ENCODE data around the gene UNC5A.

Gene UNC5A

DNA sequence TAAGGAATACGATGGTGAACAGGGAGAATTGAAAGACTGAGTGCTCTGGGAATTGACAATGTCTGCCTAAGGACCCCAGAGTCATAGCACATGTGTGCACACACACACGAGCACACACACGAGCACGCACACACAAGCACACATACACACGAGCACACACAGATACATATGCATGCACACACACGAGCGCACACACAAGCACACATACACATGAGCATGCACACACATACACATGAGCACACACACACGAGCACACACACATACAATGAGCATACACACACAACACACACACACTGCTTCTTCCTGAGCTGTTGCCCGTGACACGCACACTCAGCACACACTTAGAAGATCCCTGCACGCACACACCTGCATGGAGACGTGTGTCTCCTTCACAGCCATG lies 10.9 kb upstream of the UNC5A start:
- no peak overlapping the region for H3K4me3 ChIP-seq (ENCODE audit: low read depth, low read length)

DNA sequence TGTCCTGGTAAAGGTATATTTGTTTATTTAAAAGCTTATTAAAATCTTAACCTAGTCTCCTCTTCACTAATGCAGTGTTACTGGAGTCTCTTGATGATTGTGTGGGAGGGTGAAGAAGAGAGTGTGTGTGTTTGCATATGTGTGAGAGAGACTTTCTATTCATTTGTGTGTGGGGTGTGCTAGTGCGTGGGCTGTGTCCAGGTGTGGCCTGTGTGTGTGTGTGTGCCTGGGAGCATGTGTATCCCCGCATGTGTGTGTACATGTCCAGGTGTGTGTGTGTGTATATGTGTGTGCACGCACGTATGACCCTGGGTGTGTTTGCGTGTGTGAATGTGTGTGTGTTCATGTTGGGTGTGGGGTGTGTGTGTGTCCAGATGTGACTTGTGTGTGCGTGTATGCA lies 10.3 kb upstream of the UNC5A start:
- H3K4me3 ChIP-seq (ENCODE audit: low read depth, low read length): no peak overlapping the region

DNA sequence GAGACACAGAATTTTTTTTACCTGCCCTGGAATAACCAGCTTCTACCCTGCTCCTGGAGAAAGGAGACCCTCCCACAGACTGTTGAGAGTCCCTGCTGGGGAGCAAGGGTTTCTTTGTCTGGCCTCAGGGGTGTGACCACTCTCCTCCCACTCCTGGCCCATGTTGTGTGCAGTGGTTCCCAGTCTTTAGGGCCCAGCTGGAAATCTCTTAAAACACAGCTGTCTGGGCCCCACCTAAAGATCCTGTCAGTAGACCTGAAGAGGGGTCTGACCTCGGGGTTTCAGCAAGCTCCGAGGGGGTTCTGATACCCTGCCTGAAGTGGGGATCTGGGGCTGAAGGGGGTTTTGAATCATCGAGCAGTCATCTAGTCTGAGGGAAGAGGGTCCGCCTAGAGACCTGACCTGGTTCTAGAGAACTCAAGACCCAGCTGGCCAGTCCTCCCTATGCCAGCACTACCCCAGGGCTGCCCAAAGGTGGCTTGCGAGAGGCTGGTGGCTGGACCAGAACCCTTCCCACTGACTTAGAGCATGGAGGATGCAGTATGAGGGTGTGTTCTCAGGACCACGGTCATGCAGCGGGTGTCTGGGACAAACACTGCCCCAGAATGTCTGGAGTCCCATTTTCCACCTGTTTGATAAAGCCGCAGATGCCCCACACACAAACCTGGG lies 8.1 kb upstream of the UNC5A start:
- H3K4me3 ChIP-seq (ENCODE audit: low read depth, low read length): no peak overlapping the region

DNA sequence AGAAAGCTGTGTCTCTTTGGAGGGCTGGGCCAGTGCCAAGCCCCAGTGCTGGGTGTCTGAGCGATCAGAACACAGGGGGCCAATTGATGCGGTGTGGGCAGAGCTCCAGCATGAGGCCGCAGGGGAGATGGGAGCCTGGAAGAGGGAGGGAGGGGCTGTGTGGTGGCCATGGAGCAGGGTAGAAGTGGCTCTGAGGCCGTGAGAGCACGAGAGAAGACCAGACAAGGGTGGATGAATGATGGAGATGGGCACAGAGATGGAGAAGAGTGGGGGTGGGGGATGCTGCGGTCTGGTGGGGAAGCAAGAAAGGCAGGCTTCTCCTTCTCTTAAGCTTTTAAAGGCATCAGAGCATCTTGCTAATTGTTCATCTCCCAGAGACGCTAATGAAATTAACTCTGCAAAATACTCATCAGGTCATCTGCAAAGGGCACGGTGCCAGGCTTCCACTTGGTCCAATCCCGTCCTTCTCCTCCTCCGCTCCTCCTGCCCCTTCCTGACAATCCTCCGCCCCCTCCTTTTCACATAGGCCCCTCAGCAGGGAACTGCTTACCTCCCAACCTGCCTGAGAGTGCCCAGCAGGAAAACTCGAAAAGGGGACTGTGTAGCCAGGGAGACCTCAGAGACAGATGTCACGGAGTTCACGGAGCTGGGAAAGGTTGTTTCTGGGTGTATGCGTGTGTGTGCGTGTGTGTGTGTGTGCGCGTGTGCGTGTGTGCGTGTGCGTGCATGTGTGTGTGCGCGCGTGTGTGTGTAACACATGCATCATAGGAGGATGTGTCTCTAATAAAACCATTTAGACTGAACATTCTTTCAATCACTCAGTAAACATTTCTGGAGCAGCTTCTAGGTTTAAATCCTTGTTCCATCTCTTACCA lies 7.1 kb upstream of the UNC5A start:
- no peak overlapping the region for H3K4me3 ChIP-seq (ENCODE audit: low read depth, low read length)

DNA sequence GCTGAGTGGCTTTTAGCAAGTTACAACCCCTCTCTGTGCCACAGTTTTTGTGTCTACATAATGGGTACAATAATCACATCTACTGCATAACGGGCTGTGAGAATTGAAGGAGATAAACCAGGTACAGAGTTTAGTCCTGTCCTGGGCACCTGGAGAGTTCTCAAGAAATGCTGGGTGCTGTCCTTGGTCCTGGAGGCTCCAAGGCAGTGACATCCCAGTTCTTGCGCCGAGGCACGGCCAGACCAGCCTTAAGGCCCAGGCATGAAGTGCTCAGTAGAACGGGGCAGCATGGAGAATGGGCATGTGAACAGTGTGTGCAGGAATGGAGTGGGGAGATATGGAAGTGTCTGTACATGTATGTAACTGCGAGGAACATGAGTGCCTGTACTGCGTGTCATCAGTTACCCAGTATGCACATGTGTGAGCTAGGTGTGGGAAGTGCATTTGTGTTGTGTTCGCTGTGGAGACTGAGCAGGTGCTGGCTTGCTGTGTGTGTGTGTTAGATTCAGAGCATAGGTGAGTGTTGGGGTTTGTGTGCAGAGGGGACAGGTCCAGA lies 6.3 kb upstream of the UNC5A start:
- H3K4me3 ChIP-seq (ENCODE audit: low read depth, low read length): no peak overlapping the region

DNA sequence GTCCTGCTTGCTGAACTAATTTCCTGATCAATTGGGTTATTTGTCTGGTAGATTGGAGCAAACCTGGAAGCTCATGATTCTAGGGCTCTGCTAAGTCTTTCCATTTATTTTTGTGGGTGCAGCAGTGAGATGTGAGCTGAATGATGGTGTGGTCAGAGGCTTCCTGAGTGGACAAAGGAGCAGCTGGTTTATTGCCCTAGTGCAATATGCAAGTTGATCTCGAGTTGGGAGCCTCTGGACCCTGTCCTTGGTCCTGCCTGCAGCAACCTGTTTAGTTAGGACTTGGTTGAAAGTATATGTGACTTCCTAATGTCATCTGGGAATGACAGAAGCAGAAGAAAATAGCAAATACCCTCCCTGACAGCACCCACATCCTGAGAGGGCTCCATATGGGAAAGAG lies 4.2 kb upstream of the UNC5A start:
- no peak overlapping the region for H3K4me3 ChIP-seq (ENCODE audit: low read depth, low read length)

DNA sequence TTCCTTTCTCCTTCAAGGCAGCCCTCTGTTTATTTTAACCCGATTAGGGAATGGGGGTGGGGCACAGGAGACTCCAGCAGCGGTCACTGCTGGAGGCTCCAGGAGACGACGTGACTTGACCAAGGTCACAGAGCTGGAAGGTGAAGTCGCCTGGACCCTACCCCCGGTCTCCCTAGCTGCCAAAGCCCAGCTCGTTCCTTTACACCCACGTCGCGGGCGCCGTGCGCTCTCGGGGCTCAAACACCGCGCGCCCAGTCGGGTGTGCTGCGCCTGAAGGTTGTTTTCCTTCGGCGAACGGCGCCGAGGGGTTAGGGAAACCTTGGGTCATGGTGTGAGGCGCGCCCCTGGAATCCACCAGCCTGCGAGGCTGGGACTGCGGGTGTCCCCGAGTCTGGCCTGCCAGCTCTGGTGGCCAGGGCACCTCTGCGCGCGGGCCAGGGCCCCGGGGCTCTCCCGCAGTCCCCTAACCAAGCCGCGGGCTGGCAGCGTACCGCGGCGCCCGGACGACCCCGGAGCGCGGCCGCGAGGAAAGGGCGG lies 747 bp upstream of the UNC5A start:
- H3K4me3 ChIP-seq (ENCODE audit: low read depth, low read length): peak overlapping the region; percentile 37

DNA sequence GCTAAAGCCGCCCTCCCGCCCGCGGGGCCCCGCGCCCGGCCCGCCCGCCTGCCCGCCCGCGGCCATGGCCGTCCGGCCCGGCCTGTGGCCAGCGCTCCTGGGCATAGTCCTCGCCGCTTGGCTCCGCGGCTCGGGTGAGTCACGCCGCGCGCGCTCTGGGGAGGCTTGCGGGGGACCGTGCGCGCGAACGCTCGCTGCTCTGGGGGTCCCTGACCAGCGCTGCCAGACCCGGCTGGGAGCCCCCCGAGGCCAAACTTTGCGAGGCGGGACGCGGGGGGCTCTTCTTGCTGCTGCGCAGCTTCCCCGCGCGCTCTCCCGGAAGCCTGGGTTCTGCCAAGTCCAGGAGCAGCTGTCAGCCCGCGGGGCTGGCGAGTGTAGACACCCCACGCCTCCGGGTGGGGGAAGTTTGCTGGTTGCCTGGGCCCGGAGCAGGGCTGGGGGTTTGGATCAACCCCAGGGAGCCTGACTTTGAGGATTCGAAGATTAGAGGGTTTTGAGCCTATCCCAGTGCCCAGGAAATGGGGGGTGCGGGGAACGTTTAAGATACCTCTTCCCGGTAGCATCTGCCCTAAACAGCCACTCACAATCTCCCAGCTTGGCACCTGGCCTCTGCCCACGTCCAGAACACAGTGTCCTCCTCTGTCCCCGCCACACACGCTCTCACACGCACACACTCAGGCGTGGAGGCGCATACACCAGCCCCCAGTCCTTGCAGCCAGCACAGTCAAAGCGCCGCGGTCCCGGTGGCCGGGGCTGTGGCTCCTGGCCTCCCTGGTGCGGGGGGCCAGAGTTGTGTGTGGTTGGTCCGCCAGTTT lies 535 bp downstream of the UNC5A start:
- peak overlapping the region; percentile 25 for H3K4me3 ChIP-seq (ENCODE audit: low read depth, low read length)

DNA sequence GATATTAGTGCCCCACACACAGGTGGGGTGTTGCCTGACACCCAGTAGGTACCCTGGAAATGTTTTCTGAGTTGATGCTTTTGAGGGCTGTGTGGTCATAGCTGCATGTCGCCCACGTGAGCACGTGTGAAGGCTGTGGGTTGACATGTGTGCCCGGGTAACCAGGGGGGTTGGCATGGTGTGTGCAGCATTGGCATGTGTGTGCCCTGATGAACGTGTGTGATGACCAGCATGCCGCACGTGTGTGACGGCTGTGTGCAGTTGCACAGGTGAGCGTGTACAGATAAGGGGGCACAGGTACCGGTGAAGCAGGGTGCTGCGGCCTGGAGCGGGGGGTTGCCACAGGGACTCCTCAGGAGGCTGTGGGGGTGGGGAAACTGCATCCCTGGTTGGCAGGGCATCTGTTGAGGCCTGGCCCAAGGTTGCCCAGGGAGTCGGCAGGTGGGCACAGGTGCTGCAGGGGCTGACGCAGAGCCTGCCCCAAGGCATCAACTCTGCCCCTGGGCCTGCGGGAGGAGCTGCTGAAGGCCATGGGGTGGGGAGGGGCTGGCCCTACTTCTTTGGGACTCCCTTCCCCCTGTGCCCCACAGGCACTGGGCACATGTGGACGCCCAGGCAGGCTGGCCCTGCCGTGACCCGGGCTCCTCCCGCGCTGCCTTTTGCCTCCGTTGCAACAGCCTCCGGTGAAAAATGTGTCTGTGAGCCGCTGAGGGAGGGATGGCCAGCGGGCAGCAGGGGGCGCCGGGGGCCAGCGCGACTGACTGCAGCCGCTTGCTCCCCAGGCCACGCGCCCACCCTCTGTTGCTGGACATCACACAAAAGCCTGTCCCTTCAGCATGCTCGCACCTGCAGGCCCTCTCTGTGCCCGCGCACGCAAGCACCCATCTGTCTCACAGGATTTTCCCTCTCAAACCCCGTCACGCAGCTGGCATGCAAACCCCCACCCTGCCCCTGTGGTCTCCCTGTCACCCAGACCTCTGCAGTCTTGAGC lies 2.2 kb downstream of the UNC5A start:
- H3K4me3 ChIP-seq (ENCODE audit: low read depth, low read length): no peak overlapping the region

DNA sequence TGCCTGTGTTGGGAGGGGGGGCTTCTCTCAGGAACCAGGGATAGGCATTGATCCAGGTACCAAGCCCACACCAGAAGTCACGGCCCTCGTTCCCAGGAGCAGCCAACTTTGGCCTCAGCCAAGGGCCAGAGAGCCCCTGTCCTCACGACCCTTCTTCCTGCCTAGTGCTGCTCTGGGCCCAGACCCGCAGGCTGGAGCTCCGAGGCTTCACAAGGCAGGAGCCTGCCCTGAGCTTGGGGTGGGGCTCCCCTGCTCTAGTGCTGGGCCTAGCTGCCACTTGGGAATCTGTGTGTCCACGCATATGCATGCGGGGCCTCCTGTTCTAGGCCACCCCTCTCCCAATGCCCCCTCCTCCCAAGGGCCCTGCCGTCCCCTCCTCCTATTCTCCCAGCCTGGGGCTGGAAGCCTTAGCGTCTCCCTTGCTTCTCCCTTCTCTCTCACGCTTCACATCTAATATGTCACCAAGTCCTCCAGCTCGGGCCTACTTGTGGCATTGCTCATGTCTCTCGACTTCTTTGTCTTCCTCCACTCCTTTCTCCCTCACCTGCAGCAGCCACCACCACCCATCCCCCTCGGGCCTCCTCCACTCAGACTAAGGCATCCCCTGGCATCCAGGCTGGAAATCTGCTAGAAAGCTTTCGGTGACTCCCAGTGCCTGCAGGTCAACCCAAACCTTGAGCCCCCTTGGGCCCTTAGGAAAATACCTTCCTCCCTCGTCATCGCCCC lies 3.4 kb downstream of the UNC5A start:
- H3K4me3 ChIP-seq (ENCODE audit: low read depth, low read length): no peak overlapping the region

DNA sequence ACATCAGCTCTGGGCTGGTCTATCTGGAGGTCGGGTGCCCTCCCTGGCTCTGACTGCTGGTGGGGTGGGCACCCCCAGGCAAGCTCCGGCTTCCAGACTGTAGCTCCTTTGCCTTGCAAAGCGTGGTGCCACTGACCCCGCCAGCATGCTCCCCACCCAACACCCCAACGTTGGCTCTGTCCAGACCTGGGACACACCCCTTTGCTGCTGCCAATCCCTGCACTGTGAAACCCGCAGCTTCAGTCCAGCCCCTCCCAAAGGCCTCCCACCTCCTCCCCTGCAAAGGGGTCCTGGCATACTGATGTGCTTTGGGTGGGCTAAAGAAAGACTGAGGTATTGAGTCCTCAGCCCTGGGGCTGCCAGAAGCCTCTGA lies 3.9 kb downstream of the UNC5A start:
- no peak overlapping the region for H3K4me3 ChIP-seq (ENCODE audit: low read depth, low read length)

DNA sequence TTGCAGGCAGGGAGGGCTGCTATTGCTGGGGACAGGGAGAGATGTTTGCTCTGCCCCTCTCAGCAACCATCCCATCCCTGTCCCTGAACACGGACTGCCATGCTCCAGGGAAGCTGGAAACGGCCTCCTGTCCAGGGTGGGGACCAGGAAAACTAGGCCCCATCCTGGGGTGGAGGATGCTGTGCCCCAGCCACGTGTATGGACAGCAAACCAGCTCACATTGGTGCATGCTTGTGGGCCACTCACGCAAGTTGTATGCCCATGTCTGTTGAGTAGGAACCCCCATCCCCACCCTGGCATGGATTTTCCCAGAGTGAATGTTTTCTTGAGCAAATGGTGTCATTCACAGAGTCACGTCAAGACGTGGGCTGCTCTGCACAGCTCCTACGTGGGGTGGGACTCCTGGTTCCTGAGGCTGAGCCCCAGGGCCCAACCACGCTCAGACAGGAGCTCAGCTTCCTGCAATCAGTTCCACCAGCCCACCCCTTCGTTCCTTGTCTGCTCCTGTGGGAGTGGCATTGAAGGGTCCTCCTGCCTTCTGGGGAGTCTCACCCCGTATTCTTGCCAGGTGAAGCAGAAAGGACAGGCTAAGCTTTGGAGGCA lies 4.6 kb downstream of the UNC5A start:
- no peak overlapping the region for H3K4me3 ChIP-seq (ENCODE audit: low read depth, low read length)

DNA sequence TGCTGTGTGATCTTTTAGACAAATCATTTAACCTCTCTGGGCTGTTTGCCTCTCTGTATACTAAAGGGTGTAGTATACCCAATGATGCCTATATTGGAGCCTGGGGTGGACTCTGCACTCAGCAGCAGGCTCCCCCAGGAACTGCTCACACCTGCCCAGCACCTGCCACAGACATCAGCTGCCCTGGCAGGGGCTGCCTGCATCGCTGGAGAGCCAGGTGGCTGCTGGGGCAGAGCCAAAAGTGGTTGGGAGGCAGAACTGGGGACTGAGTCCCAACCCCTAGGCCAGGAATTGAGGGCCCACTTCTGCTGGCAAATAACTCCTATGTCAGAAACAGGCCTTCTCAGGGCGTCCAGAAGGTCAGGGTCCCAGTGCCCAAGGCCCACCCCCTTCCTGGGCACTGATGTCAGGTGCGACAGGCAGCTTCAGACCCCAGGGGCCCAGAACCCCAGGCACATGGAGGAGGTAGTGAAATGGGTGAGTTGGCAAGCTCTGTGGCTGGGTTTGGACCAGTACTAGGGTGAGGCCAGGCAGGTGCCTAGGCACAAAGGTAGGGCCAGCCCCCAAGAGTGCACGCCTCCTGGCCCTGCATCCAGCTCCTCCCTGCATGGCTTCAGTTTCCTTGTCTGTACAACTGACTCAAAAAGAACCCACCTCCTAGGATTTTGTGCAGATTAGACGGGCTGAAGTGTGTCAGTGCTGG lies 5.8 kb downstream of the UNC5A start:
- H3K4me3 ChIP-seq (ENCODE audit: low read depth, low read length): no peak overlapping the region

DNA sequence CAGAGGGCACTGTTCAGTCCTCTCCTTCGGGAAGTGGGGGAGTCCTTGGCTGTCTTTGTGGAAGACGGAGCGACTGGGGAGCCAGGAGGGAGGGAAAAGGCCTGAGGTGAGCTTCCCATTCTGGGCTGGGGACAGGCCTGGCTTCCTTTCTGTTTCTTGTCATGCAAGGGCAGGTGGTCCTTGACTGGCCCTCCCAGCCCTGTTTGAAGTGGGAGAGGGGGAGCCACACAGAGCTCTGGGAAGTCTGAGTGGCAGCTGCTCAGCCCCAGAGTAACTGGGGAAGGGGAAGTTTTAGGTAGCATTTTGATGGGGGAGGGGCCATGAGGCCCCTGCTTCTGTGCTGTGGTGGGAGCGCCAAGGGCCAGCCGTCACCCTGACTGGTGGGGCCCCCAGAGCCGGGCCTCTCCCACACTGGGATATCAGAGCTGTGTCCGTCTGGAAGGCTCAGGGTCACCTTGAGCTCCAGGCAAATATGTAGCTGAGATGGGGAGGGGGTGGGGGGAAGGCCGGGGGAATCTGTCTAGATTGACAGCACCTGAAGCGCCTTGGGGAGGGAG lies 6.5 kb downstream of the UNC5A start:
- H3K4me3 ChIP-seq (ENCODE audit: low read depth, low read length): peak overlapping the region; percentile 24

DNA sequence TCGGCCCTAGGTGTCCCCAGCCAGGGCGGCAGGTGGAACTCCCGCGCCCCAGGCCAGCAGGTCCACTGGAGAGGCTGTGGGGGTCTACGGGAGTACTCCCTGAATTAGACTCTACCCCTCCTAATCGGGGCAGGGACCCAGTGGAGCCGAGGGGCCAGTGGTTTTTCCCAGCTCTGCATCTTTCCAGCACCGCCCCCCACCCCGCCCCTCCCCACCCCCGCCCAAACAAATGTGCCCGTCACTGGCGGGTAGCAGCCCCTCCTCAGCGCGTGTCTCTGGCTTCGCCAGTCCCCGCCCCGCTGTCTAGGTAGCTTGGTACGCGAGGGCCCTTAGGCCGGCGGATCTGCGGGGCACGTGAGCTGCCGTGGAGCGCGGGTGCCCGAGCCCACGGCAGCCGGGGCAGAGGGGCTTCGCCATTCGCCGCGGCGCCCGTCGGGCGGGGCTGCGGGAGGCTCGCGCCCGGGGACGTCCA lies 7.0 kb downstream of the UNC5A start:
- H3K4me3 ChIP-seq (ENCODE audit: low read depth, low read length): peak overlapping the region; percentile 24

DNA sequence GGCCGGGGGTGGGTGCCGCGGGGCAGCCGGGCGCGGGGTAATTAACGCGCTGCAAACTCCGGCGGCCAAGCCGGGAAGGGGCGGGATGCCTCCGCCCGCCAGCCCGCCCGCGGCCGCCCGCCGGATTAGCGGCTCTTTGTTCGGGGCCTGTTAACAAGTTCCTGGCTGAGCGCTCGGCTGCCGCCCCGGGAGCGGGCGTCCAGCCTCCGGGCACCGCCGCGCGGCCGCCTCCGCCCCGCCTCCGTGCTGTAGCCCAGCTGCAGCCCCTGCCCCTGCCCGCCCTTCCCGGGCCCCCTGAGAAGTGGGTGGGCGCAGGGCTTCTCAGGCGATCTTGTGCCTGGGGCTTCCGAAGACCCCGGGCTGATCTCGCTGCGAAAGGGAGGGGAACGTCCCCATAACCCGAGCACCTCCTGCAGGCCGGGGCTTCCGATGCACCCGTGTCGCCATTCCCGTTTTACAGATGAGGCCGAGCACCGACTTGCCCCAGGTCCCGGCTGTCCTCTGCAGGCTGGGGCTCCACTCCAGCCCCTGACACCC lies 7.5 kb downstream of the UNC5A start:
- peak overlapping the region; percentile 18 for H3K4me3 ChIP-seq (ENCODE audit: low read depth, low read length)

DNA sequence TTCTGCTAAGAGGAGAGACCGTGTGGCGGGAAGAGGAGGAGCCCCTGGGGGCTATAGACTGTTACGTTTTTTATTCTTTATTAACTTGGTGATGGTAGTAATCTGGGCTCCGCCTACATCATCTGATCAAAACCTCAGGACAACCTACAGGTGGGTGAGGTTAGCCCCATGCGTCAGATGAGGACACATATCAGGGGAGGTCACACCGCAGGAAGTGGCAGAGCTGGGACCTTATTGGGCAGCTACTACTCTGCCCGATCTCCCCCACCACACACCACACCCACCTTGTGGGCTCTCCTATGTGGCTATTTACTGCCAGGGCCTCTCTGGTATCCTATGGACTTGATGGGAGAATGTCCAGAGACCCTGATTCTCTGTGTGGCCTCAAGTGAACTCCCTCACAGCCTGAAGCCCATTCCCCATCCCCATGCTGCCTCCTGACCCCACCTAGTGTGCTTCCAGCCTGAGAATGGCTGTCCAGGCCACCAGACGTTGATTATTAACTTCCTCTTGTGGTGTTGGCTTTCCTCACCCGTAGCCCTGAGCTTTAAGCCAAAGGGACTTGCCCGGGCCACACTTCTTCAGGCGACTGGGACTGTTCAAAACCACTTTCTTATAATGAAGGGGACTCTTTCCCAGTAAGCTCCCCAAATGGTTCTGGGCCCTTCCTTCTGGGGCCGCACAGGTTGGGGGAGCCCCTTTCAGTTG lies 8.2 kb downstream of the UNC5A start:
- H3K4me3 ChIP-seq (ENCODE audit: low read depth, low read length): peak overlapping the region; percentile 18

All from iPS-11a (cell line).